Measurements from ENCODE around the gene SPATA3.
"Not testable (repeated sequence)": the region's sequence is repeated elsewhere in the genome, so short reads cannot be mapped to it uniquely, and the experiment has no call there.

The SPATA3 gene

GRCh38 chr2:231015926-231016325 is 20.0 kb downstream of the SPATA3 start:
- H3K27ac ChIP-seq, result no peak overlapping the region
- CTCF ChIA-PET, result no interaction called here
- POLR2A ChIA-PET (ENCODE audit: low non-redundant PET), result no interaction called here
- no peak for DNase-seq (ENCODE audit: low spot score)
- no peak for TF ChIP-seq CTCF (conservative IDR thresholded peaks at IDR 0.05; ENCODE audit: low read depth)

GRCh38 chr2:231016566-231017230 is 20.8 kb downstream of the SPATA3 start:
- no peak for DNase-seq (ENCODE audit: low spot score)
- TF ChIP-seq CTCF (conservative IDR thresholded peaks at IDR 0.05; ENCODE audit: low read depth), result no peak
- POLR2A ChIA-PET (ENCODE audit: low non-redundant PET), result no interaction called here
- CTCF ChIA-PET, result interaction anchor here (0.5 to 0.6 kb wide), 2 partner anchors 135 to 445 kb away, joined by 3 to 4 read pairs; no protein-coding TSS in a partner anchor
- H3K27ac ChIP-seq, result no peak overlapping the region

GRCh38 chr2:231017231-231017598 is 21.3 kb downstream of the SPATA3 start:
- no peak for DNase-seq (ENCODE audit: low spot score)
- TF ChIP-seq CTCF (conservative IDR thresholded peaks at IDR 0.05; ENCODE audit: low read depth), result no peak
- POLR2A ChIA-PET (ENCODE audit: low non-redundant PET), result no interaction called here
- H3K27ac ChIP-seq, result no peak overlapping the region
- CTCF ChIA-PET, result interaction anchor here (0.5 to 0.7 kb wide), 2 partner anchors 123 to 446 kb away, joined by 3 to 6 read pairs; no protein-coding TSS in a partner anchor

GRCh38 chr2:231018184-231018583 is 22.3 kb downstream of the SPATA3 start:
- no peak for TF ChIP-seq CTCF (conservative IDR thresholded peaks at IDR 0.05; ENCODE audit: low read depth)
- H3K27ac ChIP-seq, result no peak overlapping the region
- CTCF ChIA-PET, result no interaction called here
- POLR2A ChIA-PET (ENCODE audit: low non-redundant PET), result no interaction called here
- DNase-seq (ENCODE audit: low spot score), result no peak

GRCh38 chr2:231025059-231025458 is 29.1 kb downstream of the SPATA3 start:
- POLR2A ChIA-PET (ENCODE audit: low non-redundant PET); H3K27ac ChIP-seq; CTCF ChIA-PET; DNase-seq (ENCODE audit: low spot score): not testable (repeated sequence)

GRCh38 chr2:231028889-231029288 is 33.0 kb downstream of the SPATA3 start:
- no peak for DNase-seq (ENCODE audit: low spot score)
- H3K27ac ChIP-seq, result no peak overlapping the region
- TF ChIP-seq CTCF (conservative IDR thresholded peaks at IDR 0.05; ENCODE audit: low read depth), result no peak
- POLR2A ChIA-PET (ENCODE audit: low non-redundant PET), result no interaction called here
- CTCF ChIA-PET, result no interaction called here

- no peak for DNase-seq (ENCODE audit: low spot score)
- ChIA-PET CTCF (no interaction called here), POLR2A (ENCODE audit: low non-redundant PET) (no interaction called here)
- no peak for TF ChIP-seq CTCF (conservative IDR thresholded peaks at IDR 0.05; ENCODE audit: low read depth)
- no peak overlapping the region for H3K27ac ChIP-seq
Measured at GRCh38 chr2:231029563-231029962, 33.6 kb downstream of the SPATA3 start.

All from RWPE1 (cell line).